HG02623 (cell line): ENCODE data around the gene CUX1.
A peak's percentile ranks its signal among the peaks of the same experiment; 100 is the strongest.
"Not testable (repeated sequence)": the region's sequence is repeated elsewhere in the genome, so short reads cannot be mapped to it uniquely, and the experiment has no call there.

ENCODE experiments used
- ATAC-seq: cut with Tn5 transposase; IDR thresholded peaks from one replicate; pipeline ENCODE4 v1.9.1; 2021; ENCODE audit warnings: moderate library complexity; ENCODE audit not compliant: unreplicated experiment

CUX1 gene

DNA sequence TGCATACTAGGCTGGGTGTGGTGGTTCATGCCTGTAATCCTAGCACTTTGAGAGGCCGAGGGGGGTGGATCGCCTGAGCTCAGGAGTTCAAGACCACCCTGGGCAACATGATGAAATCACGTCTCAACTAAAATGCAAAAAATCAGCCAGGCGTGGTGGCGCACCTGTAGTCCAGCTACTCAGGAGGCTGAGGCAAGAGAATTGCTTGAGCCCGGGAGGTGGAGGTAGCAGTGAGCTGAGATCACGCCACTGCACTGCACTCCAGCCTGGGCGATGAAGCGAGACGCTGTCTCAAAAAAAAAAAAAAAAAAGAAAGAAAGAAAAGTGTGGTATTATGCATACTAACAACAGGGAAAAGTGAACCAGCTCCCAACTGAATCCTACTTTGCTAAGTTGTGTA is 19.3 kb upstream of the CUX1 start:
- ATAC-seq: not testable (repeated sequence)

DNA sequence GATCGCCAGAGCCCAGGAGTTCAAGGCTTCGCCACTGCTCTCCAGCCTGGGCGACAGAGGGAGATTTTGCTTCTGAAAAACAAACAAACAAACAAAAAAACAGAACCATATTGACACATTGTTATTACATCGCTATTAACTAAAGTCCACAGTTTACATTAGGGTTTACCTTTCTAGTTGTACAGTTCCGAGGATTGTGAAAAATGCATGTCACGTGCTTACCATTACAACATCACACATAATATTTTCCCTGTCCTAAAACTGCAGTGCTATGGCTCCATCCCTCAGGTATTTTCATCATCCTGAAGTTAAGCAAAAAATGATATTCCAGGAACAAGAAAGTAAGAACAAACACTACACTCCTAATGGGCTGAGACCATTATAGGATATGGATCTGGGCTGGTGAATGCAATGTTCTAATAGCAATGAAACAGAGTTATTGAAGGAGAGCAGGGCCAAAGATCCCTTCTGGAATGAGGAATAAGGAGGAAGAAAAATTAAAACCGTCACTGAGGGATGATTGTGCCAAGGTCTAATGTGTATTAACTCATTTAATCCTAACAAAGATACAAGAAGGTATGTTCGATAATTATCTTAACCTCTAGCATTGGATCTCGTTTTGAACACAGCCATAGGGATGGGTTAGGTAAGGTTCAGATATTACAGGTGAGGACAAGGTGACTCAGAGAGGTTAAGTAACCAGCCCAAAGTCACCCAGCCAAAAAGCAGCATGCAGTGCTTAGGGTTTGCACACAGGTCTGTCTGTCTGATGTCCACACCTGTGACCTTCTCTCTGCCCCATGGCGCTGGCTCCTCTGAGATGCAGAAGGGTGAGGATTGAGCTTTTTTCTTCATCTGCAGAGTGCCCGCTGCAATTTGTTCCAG is 14.0 kb upstream of the CUX1 start:
- no peak for ATAC-seq

GRCh38 chr7:101804088-101804963 is 13.1 kb upstream of the CUX1 start:
- ATAC-seq: no peak

DNA sequence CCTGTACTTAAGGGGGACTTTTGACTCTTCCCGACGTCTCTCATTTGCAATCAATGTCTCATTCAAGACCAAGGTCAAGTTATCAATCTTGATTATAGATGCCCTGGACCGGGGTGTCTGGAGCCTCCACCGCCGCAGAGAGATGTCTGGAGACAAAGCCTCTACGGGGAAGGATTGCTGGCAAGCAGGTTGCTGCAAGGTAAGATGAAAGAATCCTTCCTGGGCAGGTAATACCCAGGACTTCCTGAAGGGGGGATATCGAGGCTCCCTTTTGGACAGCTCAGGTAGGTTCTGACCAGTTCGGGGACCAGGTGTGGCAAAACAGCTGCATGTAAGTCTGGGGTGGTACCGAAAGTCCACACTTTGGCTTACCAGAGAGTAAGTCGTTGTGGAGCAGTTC is 12.5 kb upstream of the CUX1 start:
- ATAC-seq: no peak

DNA sequence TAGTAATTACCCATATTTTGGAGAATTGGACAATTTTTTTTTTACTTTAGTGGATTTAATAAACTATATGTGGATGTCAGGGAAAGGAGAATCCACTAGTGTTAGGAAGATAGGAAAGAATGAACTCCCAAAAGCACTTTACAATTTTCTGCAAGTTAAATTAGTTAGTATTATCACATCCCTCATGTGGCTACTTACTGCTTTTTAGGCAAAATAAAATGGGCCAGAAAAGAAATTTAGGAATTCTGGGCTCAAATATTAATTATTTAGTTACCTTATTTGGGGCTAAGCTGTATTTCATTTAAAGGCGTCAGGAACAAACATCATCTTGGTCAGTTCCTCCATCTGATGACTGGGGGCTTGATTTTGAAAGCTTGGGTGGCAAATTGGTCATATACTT is 4.8 kb upstream of the CUX1 start:
- no peak for ATAC-seq

DNA sequence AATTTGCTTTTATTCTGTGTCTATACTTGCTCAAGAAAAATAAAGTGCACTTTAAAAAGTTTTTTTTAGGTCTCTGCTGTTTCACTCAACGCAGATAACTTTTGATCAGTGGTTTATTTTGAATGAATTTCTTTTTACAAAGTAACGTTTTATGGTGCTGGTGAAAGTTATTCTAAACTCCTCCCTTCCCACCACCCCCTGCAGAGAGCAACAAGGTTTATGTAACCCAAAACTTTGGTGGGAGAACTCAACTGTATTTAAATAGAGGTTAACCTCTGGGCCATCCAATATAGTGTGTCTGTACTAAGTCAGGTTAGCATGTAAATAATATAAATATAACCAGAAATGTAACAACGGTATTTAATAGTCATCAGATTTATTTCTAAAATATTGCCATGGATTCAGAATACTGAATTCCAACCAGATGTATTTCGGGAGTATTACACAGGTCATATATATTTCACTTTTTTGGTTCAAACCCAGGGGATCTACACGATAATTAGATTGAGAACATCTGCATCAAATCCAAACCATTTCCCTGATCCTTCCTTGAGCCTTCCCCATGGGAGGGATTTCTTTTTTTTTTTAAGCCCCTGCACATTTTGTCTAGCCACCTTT is 3.9 kb upstream of the CUX1 start:
- ATAC-seq: no peak

DNA sequence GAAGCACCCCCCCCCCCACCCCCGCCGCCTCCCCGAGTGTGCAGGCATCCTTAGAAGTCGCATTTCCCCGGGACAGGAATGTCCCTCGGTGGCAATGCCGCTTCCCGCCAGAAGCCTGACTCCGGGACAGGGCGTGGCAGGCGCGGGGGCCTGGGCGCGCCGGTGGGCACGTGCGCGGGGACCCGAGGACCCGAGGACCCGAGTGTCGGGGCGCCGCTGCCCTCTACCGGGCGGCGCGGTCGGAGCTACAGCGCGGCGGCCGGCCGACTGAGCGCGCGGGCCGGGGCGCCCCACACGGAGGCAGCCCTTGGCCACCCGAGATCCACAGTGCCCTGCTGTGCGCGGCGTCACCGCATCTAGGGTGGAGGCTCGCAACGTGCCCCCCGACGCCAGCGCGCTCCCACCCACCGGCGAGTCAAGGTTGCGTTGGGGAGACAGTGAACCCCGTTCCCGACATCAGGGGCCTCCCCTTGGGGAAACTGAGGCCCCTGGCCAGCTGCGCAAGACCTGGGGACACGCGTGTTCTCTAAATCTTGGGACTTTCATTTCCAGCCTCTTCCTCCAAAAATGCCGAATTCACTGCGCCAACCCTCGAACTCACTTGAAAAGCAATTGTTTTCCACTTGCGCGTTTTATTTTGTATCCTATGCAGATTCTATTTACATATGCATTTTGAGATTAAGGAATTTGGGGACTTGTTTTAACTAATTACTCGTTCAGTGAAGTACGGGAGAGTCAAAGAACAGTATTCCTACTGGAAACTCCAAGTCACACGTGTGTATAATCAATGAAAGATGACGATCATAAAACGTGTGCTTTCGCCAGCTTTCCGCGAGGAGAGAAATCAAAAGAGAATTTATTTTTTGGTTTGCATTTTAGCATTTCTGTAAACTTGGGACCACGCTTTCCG is 3.1 kb upstream of the CUX1 start:
- no peak for ATAC-seq

- ATAC-seq: peak; percentile 33
Measured at GRCh38 chr7:101814991-101815825, 2.2 kb upstream of the CUX1 start.

GRCh38 chr7:101815826-101816594 is 1.4 kb upstream of the CUX1 start:
- peak; percentile 49 for ATAC-seq

GRCh38 chr7:101816595-101817470 is 593 bp upstream of the CUX1 start:
- ATAC-seq: peak; percentile 13

DNA sequence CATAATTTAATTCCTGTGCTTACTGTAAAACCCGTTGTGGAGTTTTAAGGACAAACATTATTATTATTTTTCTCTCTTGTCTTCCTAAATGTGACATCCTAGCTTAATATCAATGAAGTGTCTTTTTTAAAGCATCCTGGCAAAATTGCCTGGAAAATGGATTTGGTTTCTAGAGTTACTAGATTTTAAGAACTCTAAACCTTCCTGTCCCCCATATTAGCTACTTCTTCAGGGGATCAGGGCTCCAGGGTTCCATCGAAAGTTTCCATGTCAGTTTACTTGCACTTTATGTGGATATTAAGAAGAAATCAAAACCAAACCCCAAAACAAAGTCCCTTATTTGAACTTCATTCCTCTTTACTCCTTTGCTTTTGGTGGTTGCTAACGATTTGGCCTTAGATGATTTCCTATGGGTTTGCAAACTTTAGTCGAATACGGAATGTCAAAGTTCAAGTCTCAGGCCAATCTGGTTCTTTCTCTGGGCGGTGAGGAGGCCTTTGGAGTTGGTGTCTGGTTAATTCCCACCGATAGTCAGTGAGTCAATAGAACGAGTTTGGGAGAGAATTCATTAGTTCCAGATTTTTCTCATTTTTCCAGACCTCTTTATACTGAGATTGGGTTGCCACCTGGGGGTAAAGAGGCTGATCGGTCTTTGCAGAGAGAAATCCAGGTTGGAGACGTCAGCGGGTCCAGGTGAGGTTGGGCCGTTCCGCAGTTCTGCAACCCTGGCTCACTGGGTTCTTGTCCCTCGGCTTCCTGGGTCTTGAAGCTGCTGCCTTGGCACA is 1.1 kb downstream of the CUX1 start:
- no peak for ATAC-seq

- no peak for ATAC-seq
Measured at GRCh38 chr7:101819183-101819582, 1.8 kb downstream of the CUX1 start.

GRCh38 chr7:101819913-101820522 is 2.6 kb downstream of the CUX1 start:
- ATAC-seq: no peak

DNA sequence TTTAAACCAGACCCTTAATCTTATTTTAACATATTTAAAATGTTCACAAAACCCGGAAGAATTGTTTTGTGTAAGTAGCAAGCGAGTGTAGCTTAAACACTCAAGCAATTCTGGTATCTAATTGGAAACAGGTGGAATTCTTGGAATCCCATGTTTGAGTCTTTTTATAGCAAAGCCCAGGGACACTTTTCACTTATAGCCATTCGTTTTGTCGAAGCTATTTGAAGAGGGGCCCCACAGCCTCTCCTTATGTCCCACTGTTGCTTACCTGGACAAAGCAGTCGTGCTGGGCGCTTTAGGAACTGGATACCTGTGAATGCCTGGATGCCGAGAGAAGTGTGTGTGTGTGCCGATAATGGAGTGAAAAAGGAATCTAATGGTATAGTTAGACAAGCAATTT is 3.3 kb downstream of the CUX1 start:
- ATAC-seq: no peak

GRCh38 chr7:101822632-101823031 is 5.2 kb downstream of the CUX1 start:
- not testable (repeated sequence) for ATAC-seq

- no peak for ATAC-seq
Measured at GRCh38 chr7:101823096-101823495, 5.7 kb downstream of the CUX1 start.

DNA sequence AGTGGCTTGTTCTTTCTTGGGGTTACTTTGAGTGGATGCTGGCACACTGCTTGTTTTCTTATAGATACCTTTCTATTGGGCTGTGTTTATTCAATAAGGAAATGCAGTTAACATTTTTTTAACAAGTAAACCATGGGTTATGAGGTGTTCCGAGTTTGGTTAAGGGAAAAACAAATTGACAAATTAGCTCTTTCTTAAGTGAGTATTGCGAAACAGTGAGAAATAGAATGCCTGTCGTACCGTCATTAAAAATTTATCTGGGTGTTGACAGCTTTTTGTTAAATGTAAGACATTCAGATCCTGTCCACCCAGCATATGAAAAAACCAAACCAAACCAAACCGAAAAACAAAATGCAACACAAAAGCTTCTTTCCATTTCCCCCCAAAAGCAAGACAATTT is 6.2 kb downstream of the CUX1 start:
- ATAC-seq: no peak
